ENCODE data around the gene LRRC4C.

DNA sequence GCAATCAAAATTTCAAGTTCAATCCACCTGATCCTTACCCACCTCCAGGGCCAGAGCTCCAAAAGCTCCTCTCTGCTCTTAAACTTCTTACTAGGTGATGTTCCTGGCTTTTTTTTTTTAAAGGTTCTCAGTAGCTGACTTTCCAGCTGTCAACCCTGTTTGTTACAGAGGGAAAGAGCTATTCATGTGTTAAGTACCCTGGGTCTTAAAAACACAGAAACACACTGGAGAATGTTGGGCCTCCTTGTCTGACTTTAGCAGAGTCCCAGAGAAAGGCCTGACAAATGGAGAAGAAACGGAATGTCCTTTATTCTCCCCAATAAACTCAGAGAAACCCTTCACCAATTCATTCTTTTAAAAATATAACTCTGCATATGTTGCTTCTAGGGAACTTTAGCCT, 3.2 kb downstream of the LRRC4C start:
- TF ChIP-seq, protein P1, sequence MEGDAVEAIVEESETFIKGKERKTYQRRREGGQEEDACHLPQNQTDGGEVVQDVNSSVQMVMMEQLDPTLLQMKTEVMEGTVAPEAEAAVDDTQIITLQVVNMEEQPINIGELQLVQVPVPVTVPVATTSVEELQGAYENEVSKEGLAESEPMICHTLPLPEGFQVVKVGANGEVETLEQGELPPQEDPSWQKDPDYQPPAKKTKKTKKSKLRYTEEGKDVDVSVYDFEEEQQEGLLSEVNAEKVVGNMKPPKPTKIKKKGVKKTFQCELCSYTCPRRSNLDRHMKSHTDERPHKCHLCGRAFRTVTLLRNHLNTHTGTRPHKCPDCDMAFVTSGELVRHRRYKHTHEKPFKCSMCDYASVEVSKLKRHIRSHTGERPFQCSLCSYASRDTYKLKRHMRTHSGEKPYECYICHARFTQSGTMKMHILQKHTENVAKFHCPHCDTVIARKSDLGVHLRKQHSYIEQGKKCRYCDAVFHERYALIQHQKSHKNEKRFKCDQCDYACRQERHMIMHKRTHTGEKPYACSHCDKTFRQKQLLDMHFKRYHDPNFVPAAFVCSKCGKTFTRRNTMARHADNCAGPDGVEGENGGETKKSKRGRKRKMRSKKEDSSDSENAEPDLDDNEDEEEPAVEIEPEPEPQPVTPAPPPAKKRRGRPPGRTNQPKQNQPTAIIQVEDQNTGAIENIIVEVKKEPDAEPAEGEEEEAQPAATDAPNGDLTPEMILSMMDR (IDR thresholded peaks at IDR 0.05): no peak
- no peak for TF ChIP-seq EZH2 (IDR thresholded peaks at IDR 0.05)
- TF ChIP-seq EZH2phosphoT487 (IDR thresholded peaks at IDR 0.05): no peak
